CD4-positive, alpha-beta T cell treated with Interleukin-17A for 1 hour (primary cell): Measurements from ENCODE around the gene IDI2.
A peak's percentile ranks its signal among the peaks of the same experiment; 100 is the strongest.
"Not testable (repeated sequence)": the region's sequence is repeated elsewhere in the genome, so short reads cannot be mapped to it uniquely, and the experiment has no call there.

Experiments
- DNase-seq: peaks from one replicate; pipeline ENCODE4 v3.0.0-alpha.2; 2020

Gene IDI2

DNA sequence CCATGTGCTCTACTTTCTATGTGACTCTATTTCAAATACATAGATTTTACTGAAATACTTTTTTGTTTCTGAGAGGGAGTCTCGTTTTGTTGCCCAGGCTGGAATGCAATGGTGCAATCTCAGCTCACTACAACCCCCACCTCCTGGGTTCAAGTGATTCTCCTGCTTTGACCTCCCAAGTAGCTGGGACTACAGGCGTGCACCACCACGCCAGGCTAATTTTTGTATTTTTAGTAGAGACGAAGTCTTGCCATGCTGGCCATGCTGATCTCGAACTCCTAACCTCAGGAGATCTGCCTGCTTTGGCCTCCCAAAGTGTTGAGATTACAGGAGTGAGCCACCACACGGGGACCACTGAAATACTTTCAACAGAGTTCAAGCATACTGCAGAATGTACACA, 19.8 kb upstream of the IDI2 start:
- no peak for DNase-seq

GRCh38 chr10:1044964-1045363, 19.3 kb upstream of the IDI2 start:
- DNase-seq = no peak

DNA sequence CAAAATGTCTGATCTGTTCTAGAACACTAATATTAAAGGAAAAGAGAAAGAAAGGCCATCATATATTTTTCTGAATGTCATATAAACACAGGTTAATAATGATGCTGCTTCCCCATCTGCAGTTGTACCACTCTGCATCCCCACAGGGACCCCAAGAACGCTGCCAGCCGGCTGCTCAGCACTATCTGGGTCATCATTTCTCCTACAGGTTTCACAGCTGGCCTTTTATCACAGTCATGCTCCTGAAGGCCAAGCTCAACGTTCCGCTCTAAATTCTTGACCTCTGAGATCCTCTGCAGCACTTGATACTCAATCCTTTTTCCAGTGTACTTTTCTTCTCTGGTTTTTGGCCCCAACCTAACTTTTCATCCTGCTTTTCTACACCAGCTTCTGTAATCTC, 18.5 kb upstream of the IDI2 start:
- no peak for DNase-seq

DNA sequence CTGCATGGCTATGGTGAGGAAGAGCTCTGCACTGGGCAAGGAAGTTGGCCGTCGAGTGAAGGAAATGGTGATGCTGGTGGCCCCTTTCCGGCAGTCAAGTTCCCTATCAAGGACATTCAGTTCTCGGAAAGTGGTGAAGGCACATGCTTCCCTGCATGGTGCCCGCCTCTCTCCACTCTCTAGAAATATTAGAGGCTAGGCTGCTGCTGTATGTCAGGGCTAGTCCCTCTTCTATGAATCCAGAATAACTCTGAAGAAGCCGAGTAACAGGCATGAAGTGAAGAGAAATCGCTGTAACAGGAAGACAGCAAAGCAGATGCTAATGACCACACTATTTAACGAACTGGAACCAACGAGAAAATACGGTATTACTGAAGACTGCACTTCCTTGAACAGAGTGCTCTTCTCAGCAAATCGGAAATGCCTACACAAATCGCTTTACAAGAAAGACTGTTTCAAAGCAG, 17.9 kb upstream of the IDI2 start:
- DNase-seq = peak; percentile 49

GRCh38 chr10:1041514-1041913, 15.9 kb upstream of the IDI2 start:
- DNase-seq = no peak

- DNase-seq = no peak
These were observed 14.5 kb upstream of the IDI2 start for GRCh38 chr10:1040133-1040532.

GRCh38 chr10:1038769-1039168, 13.1 kb upstream of the IDI2 start:
- DNase-seq = not testable (repeated sequence)

- DNase-seq = no peak
These were observed 11.4 kb upstream of the IDI2 start for GRCh38 chr10:1037098-1037497.

DNA sequence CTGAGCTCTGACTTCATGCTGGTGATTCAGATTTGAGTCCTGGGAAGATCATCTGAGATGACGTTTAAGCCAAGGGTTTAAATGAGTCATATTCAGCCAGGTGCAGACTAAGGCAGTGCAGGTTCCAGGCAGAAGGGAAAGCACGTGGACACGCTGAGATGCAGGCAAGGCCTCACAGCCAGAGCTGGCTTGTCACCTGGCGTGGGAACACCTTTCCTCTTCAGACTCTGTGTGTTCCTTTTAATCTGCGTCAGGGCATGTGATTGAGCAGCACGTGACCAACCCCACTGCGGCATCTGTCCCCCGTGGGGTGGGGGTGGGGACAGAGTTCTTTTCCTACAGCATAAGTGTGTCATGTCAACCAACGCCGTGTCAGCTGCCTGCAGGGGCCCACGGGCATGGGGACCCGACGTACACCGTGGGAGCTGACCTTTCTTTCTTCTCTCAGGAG, 10.7 kb upstream of the IDI2 start:
- peak; percentile 29 for DNase-seq

- no peak for DNase-seq
These were observed 9.5 kb upstream of the IDI2 start for GRCh38 chr10:1035201-1035600.

- DNase-seq = no peak
These were observed 9.1 kb upstream of the IDI2 start for GRCh38 chr10:1034758-1035157.

- no peak for DNase-seq
These were observed 7.9 kb upstream of the IDI2 start for GRCh38 chr10:1033601-1034000.

GRCh38 chr10:1029838-1030237, 4.2 kb upstream of the IDI2 start:
- DNase-seq = no peak

DNA sequence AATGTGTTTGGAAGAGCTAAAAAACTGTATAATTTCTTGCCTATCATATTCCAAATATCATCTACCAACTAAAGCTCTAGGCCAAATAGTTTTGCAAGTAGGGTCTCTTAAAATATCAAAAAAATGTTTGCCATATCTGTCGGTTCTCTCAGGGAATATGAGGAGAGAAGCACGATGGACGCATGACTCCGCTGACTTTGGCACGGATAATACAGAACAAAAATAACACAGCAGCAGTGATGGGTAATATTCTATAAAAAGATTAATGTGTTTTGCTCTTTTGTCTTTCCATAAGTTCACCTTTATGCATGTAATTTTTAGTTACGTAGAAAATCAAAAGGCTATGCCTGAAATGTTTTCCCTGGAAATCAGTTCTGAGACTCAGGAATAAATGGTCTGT, 919 bp upstream of the IDI2 start:
- DNase-seq = no peak

DNA sequence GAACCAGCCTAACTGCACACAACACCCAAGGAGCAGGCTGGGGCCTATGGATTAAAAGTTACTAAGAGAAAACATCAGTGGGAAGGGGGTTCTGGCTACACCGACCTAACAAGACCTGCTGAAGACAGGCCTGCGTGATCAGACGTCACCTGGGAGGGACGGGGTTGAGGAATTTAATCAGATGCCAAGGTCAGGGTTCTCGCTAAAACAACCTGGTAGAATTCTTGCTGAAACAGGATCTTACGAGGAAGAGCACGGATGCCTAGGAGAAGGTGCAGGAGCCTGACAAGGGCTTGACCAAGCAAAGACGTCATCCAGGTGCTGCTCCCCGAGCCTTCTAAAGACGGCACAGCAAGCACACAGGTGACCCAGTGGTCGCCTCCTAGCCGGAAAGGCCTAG, 1.6 kb downstream of the IDI2 start:
- DNase-seq = no peak

DNA sequence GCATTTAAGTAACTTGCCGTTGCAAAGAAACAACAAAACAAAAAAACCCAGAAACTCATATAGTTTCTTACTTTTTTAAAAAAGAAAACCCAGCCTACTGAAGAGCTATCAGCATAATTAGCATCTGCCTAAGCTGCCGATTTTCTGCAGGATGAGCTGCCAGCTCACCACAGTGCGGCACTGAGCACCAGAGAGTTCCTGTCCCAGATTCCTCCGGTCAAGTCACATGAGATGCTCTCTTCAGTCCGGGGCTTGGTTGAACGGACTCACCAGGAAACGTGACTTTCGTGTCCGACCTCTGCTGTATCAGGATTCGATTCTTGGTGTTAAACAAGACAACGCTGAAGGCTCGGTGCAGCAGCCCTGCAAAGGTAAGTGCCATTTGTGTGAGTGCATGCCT, 3.2 kb downstream of the IDI2 start:
- no peak for DNase-seq

- DNase-seq = no peak
These were observed 4.7 kb downstream of the IDI2 start for GRCh38 chr10:1020958-1021357.

DNA sequence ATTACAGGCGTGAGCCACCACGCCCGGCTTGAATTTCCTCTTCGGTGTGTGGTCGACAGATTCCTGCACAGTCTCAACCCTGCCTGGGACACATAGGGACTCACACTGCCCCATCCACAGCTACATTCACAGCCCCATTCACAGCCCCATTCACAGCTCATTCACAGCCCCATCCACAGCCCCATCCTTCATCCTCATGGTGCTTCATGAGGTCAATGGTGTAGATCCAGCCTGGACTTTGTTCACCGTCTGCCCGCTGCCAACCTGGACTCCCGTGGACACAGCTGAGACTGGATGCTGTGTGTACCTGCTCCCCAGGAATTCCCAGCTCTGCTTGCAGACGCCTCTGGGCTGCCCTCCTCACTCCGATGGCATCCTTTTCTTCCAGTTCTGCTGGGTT, 5.2 kb downstream of the IDI2 start:
- no peak for DNase-seq

- no peak for DNase-seq
These were observed 6.3 kb downstream of the IDI2 start for GRCh38 chr10:1019362-1019761.

GRCh38 chr10:1015688-1016087, 10.0 kb downstream of the IDI2 start:
- DNase-seq = no peak

DNA sequence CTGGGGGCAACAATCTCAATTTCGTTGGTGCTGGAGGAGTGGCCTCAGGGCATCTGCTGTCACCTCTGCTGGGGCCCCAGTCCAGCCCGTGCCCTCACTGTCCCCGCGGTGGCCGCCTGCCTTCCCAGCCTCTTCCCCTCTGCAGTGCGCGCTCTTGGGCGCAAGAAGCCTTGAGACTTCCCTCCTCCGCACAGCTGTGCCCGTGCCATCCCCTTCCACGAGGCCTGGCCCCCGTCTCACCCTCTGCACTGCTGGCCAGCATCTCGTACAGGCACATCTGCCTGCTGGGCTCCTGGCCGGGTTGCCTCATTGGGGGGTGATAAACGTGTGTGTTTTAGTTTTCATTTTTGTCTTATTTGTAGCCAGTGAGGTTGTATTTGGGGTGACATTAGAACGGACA, 14.0 kb downstream of the IDI2 start:
- no peak for DNase-seq

- no peak for DNase-seq
These were observed 15.0 kb downstream of the IDI2 start for GRCh38 chr10:1010703-1011102.

DNA sequence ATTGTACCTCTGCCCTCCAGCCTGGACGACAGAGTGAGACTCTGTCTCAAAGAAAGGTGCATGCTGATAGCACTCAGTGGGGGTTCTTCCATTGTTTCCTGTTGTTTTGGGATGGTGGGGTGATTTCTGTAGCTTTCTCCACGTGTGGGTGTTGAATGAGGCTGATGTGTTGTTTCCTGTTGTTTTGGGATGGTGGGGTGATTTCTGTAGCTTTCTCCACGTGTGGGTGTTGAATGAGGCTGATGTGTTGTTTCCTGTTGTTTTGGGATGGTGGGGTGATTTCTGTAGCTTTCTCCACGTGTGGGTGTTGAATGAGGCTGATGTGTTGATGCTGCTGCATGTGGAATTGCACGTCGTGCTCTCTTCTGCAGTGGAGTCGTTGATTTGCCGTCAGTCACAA, 15.7 kb downstream of the IDI2 start:
- DNase-seq = not testable (repeated sequence)

DNA sequence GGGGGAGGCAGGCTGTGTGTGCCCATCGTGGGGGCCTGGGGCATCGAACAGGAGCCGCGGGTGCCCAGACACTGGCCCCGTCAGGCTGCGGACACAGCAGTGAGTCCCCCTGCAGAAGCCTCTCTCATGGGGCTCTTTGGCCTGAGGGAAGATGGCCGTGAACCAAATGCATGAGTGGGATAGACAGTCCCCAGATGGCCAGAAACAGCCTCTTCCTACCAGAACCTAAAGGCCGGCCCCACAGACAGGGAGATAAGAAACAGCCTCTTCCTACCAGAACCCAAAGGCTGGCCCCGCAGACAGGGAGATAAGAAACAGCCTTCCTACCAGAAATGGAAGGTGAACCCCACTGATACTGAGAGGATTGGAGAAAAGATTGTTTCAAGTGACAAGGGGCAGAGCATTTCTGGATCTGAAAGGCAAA, 16.6 kb downstream of the IDI2 start:
- no peak for DNase-seq

GRCh38 chr10:1007583-1007982, 18.1 kb downstream of the IDI2 start:
- no peak for DNase-seq

GRCh38 chr10:1006573-1006972, 19.1 kb downstream of the IDI2 start:
- DNase-seq = no peak
